ENCODE results near the gene CEP20.
"Not testable (repeated sequence)": the region's sequence is repeated elsewhere in the genome, so short reads cannot be mapped to it uniquely, and the experiment has no call there.

CEP20 gene, protein sequence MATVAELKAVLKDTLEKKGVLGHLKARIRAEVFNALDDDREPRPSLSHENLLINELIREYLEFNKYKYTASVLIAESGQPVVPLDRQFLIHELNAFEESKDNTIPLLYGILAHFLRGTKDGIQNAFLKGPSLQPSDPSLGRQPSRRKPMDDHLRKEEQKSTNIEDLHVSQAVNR

DNA sequence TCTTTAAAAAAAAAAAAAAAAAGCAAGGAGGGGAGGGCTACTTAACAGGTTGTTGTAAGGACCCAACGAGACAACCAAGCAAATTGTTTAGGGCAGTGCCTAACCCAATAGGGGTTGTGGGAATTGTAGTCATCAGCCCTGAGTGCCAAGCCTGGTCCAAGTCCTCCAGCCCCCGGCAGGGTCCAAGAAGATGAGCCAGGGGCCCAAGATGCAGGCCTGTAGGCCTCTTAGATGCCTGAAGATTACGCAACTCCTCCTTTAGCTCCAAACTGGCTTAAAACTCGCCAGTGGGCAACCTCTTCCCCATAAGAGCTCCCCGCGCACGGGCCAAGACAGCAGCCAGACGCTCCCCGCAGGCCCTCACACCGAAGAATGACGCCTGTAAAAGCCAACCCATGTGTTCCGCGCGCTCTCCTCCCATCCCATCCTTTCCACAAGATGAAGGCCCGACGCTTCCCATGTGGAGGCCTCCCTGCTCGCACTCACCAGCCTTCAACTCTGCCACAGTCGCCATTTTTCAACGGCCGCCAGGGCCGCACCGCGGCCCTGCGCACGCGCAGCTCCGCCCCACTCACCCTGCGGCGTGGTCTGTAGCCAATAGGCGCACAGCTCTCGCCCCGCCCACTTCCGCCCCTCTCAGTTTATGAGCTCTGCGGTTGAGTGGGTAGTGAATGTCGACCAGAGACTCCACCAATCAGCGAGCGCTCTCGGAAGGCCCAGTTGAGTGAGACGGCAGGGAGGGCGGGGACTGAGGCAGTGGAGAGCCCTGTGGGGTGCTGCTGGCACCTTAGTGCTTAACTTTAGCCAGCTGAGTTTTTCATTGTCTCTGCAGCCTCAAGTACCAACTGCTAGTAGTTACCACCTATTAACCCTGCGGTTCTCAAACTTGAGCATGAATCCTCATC lies at the start of gene CEP20:
Gene CEP20, minus strand, starts transcription at position 532 of the 905 bp plus-strand sequence. Its CDS starts 18 bp downstream, at position 514.
- DNase-seq: peak; percentile 100

DNA sequence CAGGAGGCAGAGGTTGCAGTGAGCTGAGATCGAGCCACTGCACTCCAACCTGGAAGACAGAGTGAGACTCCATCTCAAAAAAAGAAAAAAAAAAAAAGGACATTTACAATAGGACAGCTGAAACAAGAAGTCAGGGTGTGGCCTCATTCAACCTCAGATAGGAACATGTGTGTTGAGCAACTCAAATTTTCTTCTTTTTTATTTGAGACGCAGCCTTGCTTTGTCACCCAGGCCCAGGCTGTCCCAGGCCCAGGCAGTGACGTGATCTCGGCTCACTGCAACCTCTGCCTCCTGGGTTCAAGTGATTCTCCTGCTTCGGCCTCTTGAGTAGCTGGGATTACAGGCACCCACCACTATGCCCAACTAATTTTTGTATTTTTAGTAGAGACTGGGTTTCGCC lies 48.4 kb upstream of the CEP20 start:
- not testable (repeated sequence) for DNase-seq

DNA sequence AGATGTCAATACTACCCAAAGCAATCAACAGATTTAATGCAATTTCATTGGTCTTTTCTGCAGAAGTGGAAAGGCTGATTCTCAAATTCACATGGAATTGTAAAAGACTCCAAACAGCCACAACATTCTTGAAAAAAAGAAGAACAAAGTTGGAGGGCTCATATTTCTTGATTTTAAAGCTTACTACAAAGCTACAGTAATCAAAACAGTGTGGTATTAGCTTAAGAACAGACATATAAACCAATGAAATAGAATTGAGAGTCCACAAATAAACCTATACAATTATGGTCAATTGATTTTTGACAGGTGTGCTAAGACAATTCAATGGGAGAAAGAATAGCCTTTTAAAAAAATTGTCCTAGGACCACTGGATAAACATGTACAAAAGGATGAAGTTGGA lies 46.6 kb upstream of the CEP20 start:
- no peak for DNase-seq

DNA sequence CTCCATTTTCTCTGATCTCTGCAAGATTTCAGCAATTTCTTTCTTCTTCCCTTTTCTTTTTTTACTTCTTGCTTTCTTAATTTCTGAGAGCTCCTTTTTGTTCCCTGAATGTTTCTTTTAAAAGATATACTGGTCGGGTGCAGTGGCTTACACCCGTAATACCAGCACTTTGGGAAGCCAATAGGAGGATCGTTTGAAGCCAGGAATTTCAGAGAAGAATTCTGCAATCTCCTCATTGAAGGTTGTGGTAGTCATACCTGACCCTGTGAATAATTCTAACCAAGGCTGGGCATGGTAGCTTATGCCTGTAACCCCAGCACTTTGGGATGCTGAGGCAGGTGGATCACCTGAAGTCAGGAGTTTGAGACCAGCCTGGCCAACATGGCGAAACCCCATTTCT lies 45.4 kb upstream of the CEP20 start:
- no peak for DNase-seq

DNA sequence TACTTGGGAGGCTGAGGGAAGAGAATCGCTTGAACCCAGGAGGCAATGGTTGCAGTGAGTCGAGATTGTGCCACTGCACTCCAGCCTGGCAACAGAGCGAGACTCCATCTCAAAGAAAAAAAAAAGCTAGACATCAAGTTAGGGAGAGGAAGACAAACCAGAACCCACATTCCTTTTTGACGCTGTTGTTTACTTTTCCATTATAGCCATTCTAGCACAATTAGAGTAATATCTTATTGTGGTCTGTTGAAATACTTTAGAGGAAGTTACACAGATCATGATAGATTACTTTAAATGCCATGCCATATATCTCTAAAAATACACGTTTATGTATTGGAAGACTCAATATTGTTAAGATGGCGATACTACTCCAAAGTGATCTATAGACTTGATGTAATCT lies 44.5 kb upstream of the CEP20 start:
- DNase-seq: no peak

DNA sequence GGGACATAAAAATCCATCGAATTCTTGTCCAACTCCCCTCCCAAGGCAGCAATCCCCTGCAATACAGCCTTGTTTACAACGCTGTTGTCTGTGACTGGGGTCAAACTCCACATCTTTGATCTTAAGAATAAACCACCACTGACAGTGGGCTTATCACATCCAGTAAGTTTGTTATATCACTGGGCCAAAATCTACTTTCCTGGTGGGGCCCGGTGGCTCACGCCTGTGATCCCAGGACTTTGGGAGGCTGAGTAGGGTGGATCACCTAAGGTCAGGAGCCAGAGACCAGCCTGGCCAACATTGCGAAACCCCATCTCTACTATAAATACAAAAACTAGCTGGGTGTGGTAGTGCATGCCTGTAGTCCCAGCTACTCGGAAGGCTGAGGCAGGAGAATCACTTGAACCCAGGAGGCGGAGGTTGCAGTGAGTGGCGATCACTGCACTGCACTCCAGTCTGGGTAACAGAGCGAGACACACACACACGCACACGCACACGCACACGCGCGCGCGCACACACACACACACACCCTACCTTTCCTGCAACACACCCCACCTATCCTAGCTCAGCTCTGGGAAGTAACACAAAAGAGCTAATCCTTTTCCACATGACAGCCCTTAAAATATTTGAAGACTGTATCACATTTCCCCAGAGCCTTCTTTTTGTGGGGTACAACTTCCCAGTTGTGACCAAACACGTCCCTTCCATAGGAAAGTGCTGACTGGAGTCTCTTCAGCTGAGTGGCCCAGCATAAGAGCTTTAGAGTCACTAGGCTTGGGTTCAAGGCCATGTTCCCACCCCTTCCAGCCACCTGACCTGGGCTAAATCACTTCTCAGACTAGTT lies 40.1 kb upstream of the CEP20 start:
- DNase-seq: no peak

DNA sequence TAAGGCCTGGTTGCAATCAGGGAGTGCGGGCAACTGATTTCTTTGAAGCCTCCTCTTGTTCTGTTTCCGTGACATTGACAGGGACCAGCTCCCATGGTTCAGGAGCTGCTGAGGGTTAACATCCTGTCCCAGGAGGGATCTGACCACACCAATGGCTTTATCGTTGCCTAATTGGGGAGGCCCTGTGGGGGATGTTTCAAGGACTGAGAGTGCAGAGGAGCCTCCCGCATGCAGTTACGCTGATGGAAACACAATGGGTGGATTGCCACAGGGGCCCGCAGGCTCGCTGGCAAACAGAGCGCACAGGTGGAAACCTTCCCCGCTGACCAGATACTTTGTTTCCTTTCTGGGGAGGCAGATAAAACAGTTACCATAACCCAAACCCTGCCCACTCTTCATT lies 37.2 kb upstream of the CEP20 start:
- no peak for DNase-seq

DNA sequence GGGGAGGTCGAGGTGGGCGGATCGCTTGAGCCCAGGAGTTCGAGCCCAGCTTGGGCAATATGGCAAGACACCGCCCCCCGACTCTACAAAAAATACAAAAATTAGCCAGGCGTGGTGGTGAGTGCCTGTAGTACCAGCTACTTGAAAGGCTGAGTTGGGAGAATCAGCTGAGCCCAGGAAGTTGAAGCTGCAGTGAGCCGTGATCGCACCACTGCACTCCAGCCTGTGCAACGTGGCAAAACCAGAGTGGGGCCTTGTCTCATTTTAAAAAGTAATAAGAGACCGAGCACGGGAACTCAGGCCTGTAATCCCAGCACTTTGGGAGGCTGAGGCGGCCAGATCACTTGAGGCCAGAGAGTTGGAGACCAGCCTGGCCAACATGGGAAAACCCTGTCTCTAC lies 36.6 kb upstream of the CEP20 start:
- DNase-seq: no peak

DNA sequence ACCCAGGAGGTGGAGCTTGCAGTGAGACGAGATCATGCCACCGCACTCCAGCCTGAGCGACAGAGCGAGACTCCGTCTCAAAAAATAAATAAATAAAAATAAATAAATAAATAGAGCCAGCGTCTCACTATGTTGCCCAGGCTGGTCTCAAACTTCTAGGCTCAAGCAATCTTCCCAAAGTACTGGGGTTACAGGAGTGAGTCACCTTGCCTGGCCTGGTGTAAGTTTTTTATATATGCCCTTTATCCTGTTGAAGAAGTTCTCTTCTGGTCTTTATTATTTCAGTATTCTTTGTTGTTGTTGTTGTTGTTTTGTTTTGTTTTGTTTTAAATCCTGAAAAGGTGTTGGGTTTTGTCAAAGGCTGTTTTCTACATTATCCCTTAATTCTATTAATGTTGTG lies 30.9 kb upstream of the CEP20 start:
- no peak for DNase-seq

DNA sequence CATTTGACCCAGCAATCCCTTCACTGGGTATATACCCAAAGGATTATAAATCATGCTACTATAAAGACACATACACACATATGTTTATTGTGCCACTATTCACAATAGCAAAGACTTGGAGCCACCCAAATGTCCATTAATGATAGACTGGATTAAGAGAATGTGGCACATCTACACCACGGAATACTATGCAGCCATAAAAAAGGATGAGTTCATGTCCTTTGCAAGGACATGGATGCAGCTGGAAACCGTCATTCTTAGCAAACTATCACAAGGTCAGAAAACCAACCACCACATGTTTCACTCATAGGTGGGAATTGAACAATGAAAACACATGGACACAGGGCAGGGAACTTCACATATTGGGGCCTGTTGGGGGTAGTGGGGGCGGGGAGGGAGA lies 29.9 kb upstream of the CEP20 start:
- DNase-seq: not testable (repeated sequence)

DNA sequence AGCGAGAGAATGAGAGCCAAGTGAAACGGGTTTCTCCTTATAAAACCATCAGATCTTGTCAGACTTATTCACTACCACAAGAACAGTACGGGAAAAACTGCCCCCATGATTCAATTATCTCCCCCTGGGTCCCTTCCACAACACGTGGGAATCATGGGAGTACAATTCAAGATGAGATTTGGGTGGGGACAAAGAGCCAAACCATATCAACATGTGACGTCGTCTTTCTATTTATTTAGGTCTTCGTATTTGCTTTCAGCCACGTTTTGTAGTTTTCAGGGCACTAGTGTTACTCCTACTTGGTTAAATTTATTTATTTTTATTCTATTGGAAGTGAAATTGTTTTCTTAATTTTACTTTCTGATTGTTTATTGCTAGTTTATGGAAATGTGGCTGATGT lies 27.9 kb upstream of the CEP20 start:
- DNase-seq: no peak

DNA sequence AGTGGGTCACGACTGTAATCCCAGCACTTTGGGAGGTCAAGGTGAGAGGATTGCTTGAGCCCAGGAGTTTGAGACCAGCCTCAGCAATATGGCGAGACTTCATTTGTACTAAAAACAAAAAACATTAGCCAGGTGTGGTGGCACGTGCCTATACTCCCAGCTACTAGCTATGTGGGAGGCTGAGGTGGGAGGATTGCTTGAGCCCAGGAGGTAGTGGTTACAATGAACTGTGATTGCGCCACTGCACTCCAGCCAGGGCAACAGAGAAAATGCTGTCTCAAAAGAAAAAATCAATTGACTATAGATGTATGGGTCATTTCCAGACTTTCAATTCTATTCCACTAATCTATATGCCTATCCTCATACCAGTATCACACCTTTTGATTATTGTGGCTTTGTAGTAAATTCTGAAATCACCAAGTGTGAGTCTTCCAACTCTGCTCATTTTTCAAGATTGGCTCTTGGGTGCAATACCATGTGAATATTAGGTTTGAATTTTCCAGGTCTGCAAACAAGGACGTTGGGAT lies 27.2 kb upstream of the CEP20 start:
- no peak for DNase-seq

DNA sequence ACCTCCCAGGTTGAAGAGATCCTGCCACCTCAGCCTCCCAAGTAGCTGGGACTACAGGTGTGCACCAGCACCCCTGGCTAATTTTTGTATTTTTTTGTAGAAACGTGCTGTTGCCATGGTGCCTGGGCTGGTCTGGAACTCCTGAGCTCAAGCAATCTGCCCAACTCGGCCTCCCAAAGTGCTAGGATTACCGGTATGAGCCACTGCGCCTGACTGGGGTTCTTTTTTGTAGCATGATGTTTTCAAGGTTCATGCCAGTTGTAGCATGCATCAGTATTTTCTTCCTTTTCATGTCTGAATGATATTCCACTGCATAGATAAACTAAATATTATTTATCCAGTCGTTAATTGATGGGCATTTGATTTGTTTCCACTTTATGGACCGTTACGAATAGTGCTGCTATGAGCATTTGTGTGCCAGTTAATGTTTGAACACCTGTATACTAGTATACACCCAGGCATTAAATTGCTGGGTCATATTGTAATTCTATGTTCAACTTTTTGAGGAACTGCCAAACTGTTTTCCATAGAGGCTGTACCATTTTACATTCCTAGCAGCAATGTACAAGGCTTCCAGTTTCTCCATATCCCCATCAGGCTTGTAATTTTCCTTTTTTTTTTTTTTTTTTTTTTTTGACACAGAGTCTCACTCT lies 24.8 kb upstream of the CEP20 start:
- no peak for DNase-seq

DNA sequence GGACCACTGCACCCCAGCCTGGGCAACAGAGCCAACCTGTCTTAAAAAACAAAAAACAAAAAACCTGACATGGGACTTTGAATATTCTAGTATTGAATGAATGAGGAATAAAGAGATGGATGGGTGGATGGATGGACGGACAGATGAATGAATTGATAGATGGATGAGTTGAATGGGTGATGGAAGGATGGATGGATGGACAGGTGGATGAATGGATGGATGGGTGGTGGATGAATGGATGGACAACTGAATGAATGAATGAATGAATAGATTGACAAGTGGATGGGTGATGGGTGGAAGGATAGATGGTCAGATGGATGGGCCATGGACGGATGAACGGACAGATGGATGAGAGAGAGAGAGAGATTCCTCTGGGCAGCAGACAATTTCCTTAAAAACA lies 22.8 kb upstream of the CEP20 start:
- DNase-seq: no peak

DNA sequence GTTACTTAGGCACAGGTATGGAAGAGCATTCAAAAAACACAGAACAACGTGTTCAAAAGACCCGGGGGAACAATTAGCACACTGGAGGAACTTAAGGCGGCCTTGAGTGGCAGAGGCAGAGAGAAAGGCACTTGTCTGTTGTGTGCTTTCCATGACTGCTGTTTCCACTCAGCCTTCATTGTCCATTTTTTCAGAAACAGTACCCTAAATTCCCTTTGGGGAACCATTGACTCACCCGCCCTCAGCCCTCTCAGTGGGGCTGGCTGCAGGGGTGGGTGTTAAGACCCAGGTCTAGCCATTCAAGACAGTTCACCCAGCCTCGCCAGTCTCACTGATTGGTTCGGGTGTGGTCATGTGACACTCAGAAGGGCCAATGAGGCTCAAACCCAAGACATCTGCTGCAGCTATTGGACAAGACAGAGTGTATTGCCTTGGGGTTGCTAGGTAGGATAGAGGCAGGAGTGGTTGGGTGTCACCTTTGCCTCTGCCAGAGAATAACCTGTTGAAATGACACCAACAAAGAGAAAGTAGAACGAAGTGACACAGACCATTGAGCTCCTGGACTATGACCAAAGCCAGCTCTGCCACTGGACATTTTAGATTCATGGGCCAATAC lies 19.6 kb upstream of the CEP20 start:
- DNase-seq: peak; percentile 81

DNA sequence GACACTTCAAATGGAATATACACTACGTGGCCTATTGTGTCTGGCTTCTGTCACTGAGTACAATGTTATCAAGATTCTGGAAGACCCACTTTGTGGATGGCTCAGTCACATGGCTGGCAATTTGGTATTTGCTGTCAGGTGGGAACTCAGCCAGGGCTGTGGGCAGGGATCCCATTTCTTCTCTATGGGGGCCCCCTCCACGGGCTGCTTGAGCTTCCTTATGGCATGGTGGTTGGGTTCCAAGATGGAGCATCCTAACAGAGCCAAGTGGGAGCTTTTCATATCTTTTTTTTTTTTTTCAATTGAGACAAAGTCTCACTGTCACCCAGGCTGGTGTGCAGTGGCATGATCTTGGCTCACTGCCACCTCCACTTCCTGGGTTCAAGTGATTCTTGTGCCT lies 18.0 kb upstream of the CEP20 start:
- no peak for DNase-seq

DNA sequence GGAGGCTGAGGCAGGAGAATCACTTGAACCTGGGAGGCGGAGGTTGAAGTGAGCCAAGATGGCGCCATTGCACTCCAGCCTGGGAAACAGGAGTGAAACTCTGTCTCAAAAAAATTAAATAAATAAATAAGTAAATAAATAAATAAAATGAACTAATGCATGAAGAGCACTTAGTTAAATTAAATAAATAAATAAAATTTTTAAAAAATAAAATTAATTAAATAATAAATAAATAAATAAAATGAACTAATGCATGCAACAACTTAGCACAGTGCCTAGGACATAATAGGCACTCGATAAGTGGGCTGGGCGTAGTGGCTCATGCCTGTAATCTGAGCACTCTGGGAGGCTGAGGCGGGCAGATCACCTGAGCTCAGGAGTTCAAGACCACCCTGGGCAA lies 15.6 kb upstream of the CEP20 start:
- DNase-seq: no peak

DNA sequence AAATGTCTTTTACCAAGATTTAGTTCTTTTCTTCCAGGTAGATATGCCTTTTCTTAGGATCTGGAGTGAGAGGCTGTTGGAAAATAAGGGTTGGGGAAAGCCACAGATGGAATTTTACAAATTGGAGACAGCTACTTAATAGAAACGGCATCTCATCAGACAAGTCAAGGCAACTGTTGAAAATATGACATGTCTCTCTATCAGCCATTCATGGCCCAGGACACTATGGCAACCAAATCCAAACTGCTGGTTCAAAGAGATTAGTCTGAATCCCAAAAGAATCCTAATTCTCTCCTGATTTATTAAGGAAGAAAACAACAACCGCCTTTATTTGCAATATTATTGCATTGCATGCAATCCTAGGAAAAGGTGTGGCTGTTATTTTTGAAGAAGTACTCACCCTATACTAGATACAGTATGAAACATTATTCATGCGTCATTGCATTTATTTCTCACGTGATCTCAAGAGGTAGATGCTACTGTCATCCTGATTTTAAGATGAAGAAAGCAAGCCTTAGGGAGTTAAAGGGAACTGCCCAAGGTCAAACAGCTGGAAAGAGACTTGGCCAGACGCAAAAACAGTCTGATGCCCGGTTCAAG lies 12.6 kb upstream of the CEP20 start:
- DNase-seq: no peak

DNA sequence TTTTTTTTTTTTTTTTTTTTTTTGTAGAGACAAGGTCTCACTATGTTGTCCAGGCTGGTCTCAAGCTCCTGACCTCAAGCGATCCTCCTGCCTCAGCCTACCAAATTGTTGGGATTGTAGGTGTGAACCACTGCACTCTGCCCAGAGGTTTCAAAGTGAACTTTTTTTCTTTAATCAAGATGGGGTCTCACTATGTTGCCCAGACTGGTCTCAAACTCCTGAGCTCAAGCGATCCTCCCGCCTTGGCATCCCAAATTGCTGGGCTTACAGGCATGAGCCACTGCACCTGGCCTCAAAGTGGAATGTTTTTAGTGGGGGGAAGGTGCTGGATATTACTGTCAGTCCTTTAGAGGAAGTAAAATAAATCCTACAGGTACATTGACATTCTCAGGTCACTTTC lies 12.0 kb upstream of the CEP20 start:
- no peak for DNase-seq

DNA sequence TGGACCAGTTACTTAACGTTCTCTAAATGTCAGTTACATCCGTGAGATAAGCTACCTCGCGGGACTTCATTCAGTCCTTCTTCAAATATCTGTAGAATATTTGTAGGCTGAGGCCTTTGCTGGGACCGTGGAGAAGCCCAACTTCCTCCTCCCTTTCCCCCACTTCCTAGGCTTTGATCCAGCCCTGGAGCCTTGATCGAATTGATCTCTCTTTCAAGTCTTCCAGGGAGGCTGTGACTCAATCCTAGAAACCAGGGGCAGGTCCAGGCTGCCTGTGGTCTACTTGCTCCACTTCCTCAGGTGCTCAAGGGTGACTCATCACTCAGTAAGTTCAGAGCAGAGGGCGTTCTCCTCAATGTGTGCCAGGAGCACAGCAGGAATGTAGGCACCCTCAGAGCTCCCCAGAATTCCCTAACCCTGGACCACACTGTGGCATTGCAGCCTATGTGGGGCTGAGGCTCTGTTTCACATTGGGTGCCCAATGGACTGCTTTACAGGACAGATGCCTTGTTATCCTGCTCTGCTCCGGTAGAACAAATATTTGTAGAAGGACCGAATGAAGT lies 11.2 kb upstream of the CEP20 start:
- peak; percentile 53 for DNase-seq

DNA sequence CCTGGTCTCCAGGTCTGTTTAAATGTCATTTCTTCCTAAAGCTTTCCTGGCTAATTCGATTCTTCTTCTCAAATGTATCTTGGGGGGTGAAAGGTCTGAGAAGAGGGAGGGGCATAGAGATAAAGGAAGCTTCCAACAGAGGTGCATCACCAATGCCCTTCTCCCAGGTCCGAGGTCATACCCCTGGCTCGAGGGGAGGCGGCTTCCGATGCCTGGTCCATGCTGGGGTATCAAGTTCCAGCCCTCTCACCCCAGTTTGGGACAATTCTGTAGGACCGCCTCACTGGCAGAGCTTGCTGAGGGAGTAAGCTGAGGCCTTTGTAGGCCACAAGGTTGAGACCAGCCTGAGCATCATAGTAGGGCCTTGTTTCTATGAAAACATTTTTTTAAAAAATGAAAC lies 10.3 kb upstream of the CEP20 start:
- no peak for DNase-seq

DNA sequence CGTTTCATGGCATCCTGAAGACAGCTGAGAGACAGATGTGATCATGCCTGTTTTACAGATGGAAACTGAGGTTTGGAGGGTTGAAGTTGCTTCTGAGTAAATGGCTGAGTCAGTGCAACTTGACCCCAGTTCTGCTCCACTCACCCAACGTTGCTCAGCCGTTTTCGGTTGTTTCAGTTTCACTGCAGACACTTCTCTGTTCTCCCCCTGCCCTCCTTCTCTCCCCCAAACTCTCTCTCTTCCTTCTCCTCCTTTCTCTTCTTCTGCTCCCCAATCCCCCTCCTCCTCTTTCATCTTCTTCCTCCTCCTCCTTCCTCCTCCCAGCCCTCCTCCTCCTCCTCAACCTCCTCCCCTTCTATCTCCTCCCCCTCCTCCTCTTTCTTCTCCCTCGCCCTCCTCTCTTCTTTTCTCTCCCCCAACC lies 9.4 kb upstream of the CEP20 start:
- peak; percentile 75 for DNase-seq

All from RPMI8226 (cell line).